SK-N-SH (cell line): ENCODE measurements around the gene VTN. TPM values are rescaled to one million over a fixed set of nuclear protein-coding genes. Genes with fewer than 3 reads are reported as not detected.

Experiments used
- CTCF ChIA-PET: fragments of 300-600, 350-600 bp; formaldehyde crosslinking; extraction: SDS; loops from one replicate; lab custom pipeline; 2021; lab: Yijun Ruan, JAX
- POLR2A ChIA-PET: fragments of 350-600 bp; sonication (Branson Sonifier 250); formaldehyde crosslinking; extraction: SDS; loops from one replicate; lab custom pipeline; 2020; ENCODE audit warnings: antibody characterized with exemption, inconsistent platforms; lab: Yijun Ruan, JAX
- DNase-seq: peaks from one replicate; pipeline ENCODE4 v3.0.0; 2012
- H2AFZ ChIP-seq: fragments of 200-600 bp; sonication (generic); 2 replicates; pipeline ENCODE4 v1.8.1; 2016; ENCODE audit warnings: antibody characterized with exemption, mild to moderate bottlenecking, low read depth
- H3F3A ChIP-seq: fragments of 200-600 bp; sonication (generic); replicated peaks from 2 replicates; pipeline ENCODE3; 2016; ENCODE audit warnings: antibody characterized with exemption, mild to moderate bottlenecking; ENCODE audit not compliant: insufficient read depth
- H3K27ac ChIP-seq, 2 experiments: fragments of 200-500 bp in 1 of 2; fragments of 200-600 bp in 1 of 2; sonication (Bioruptor generic) in 1 of 2; sonication (generic), shearing (Covaris generic) in 1 of 2; 2 replicates each; pipeline versions ENCODE4 v1.5.1 to v1.6.1; 2014 to 2016; ENCODE audit warnings: low read depth in 2 of 2, inconsistent platforms in 1 of 2, low read length in 1 of 2, mild to moderate bottlenecking in 1 of 2, mixed read lengths in 1 of 2
- H3K27me3 ChIP-seq: fragments of 200-600 bp; sonication (generic), shearing (Covaris generic); 2 replicates; pipeline ENCODE4 v1.6.1; 2016; ENCODE audit warnings: mixed run types; ENCODE audit not compliant: insufficient read depth
- H3K36me3 ChIP-seq, 2 experiments: fragments of 200-500 bp in 1 of 2; fragments of 200-600 bp in 1 of 2; sonication (Bioruptor generic) in 1 of 2; sonication (generic) in 1 of 2; replicated peaks in 1 of 2; 2 replicates each; pipeline versions ENCODE3 to v1.5.1; 2014 to 2016; ENCODE audit warnings: low read length in 1 of 2, mild to moderate bottlenecking in 1 of 2; ENCODE audit not compliant: insufficient read depth in 2 of 2, control insufficient read depth in 1 of 2
- H3K4me1 ChIP-seq, 2 experiments: fragments of 200-500 bp in 1 of 2; fragments of 200-600 bp in 1 of 2; sonication (Bioruptor generic) in 1 of 2; sonication (generic), shearing (Covaris generic) in 1 of 2; 2 replicates each; pipeline versions ENCODE4 v1.5.1 to v1.6.1; 2014 to 2016; ENCODE audit warnings: low read depth in 1 of 2, low read length in 1 of 2, mixed run types in 1 of 2; ENCODE audit not compliant: insufficient read depth in 2 of 2, control insufficient read depth in 1 of 2
- H3K4me2 ChIP-seq: fragments of 200-600 bp; sonication (generic), shearing (Covaris generic); 2 replicates; pipeline ENCODE4 v1.6.1; 2017; ENCODE audit warnings: mixed run types
- H3K4me3 ChIP-seq, 2 experiments: fragments of 200-500 bp in 1 of 2; fragments of 200-600 bp in 1 of 2; sonication (Bioruptor generic) in 1 of 2; sonication (generic), shearing (Covaris generic) in 1 of 2; 2 replicates each; pipeline versions ENCODE4 v1.5.1 to v1.8.1; 2014 to 2016; ENCODE audit warnings: low read depth in 2 of 2, inconsistent platforms in 1 of 2, low read length in 1 of 2, mild to moderate bottlenecking in 1 of 2, mixed read lengths in 1 of 2, moderate library complexity in 1 of 2
- H3K79me2 ChIP-seq: fragments of 200-600 bp; sonication (generic); 2 replicates; pipeline ENCODE4 v1.8.1; 2017; ENCODE audit warnings: mild to moderate bottlenecking; ENCODE audit not compliant: insufficient read depth
- H3K9ac ChIP-seq: fragments of 200-600 bp; sonication (generic); 2 replicates; pipeline ENCODE4 v1.6.1; 2017; ENCODE audit warnings: mixed run types
- H3K9me2 ChIP-seq: fragments of 200-600 bp; sonication (generic); 2 replicates; pipeline ENCODE4 v1.6.1; 2017; ENCODE audit warnings: mixed run types
- H3K9me3 ChIP-seq: fragments of 200-600 bp; sonication (generic); 2 replicates; pipeline ENCODE4 v1.6.1; 2017; ENCODE audit warnings: mixed run types, mild to moderate bottlenecking, moderate library complexity
- H4K20me1 ChIP-seq: fragments of 200-600 bp; sonication (generic); 2 replicates; pipeline ENCODE4 v1.6.1; 2017; ENCODE audit warnings: mild to moderate bottlenecking, mixed run types; ENCODE audit not compliant: insufficient read depth
- CHD2 ChIP-seq: fragments of 150-350 bp; IDR thresholded peaks from 2 replicates; pipeline ENCODE4 v1.6.1; 2018; ENCODE audit warnings: low read length; ENCODE audit not compliant: partially characterized antibody
- ELF1 ChIP-seq: IDR thresholded peaks from 2 replicates; pipeline ENCODE4 v1.4.0; 2012
- EP300 ChIP-seq, 2 experiments: IDR thresholded peaks; 2 replicates each; pipeline versions ENCODE4 v1.4.0 to v1.6.1; 2012; ENCODE audit warnings: borderline replicate concordance in 1 of 2, low read depth in 1 of 2, low read length in 1 of 2
- EZH2phosphoT487 ChIP-seq: fragments of 200-600 bp; sonication (generic); IDR thresholded peaks from 2 replicates; pipeline ENCODE4 v1.6.1; 2017; ENCODE audit warnings: low read depth, mixed run types, mild to moderate bottlenecking, antibody characterized with exemption, moderate library complexity, borderline replicate concordance
- FOSL2 ChIP-seq: IDR thresholded peaks from 2 replicates; pipeline ENCODE4 v1.4.0; 2012; ENCODE audit warnings: low read depth, mild to moderate bottlenecking, moderate library complexity, borderline replicate concordance
- FOXJ3 ChIP-seq: sonication (generic); formaldehyde crosslinking; IDR thresholded peaks from 2 replicates; pipeline ENCODE4 v1.5.1; 2020; ENCODE audit warnings: mild to moderate bottlenecking, missing genetic modification reagents
- FOXM1 ChIP-seq: IDR thresholded peaks from 2 replicates; pipeline ENCODE4 v1.4.0; 2012; ENCODE audit warnings: low read depth, mild to moderate bottlenecking
- GABPA ChIP-seq: IDR thresholded peaks from 2 replicates; pipeline ENCODE4 v1.4.0; 2012; ENCODE audit warnings: low read depth, mild to moderate bottlenecking
- GATA2 ChIP-seq: sonication (generic); formaldehyde crosslinking; IDR thresholded peaks from 2 replicates; pipeline ENCODE4 v1.5.0; 2020; ENCODE audit warnings: mild to moderate bottlenecking, missing genetic modification reagents
- JUND ChIP-seq: IDR thresholded peaks from 2 replicates; pipeline ENCODE4 v1.4.0; 2012
- MAX ChIP-seq: IDR thresholded peaks from 2 replicates; pipeline ENCODE4 v1.4.0; 2012; ENCODE audit warnings: low read depth
- MEF2A ChIP-seq: IDR thresholded peaks from 2 replicates; pipeline ENCODE4 v1.4.0; 2012; ENCODE audit warnings: low read depth, borderline replicate concordance
- MXI1 ChIP-seq: IDR thresholded peaks from 2 replicates; pipeline ENCODE4 v1.6.1; 2012; ENCODE audit warnings: mild to moderate bottlenecking, low read depth, low read length, improper control_type of control experiment
- NFIC ChIP-seq: IDR thresholded peaks from 2 replicates; pipeline ENCODE4 v1.4.0; 2012; ENCODE audit warnings: borderline replicate concordance
- PBX3 ChIP-seq: IDR thresholded peaks from 2 replicates; pipeline ENCODE4; 2012
- POLR2AphosphoS5 ChIP-seq: IDR thresholded peaks from 2 replicates; pipeline ENCODE4 v1.6.1; 2012; ENCODE audit warnings: low read depth, low read length
- RAD21 ChIP-seq: IDR thresholded peaks from 2 replicates; pipeline ENCODE4 v1.6.1; 2012; ENCODE audit warnings: mild to moderate bottlenecking, low read length
- RCOR1 ChIP-seq: fragments of 150-350 bp; IDR thresholded peaks from 2 replicates; pipeline ENCODE4 v1.6.1; 2017; ENCODE audit warnings: antibody characterized with exemption, low read length
- REST ChIP-seq: IDR thresholded peaks from 2 replicates; pipeline ENCODE4 v1.6.1; 2012; ENCODE audit warnings: mild to moderate bottlenecking, low read depth, low read length, moderate library complexity
- RFX5 ChIP-seq: IDR thresholded peaks from 2 replicates; pipeline ENCODE4 v1.6.1; 2012; ENCODE audit warnings: mild to moderate bottlenecking, improper control_type of control experiment, low read length
- RXRA ChIP-seq: IDR thresholded peaks from 2 replicates; pipeline ENCODE4 v1.4.0; 2012; ENCODE audit warnings: low read depth, mild to moderate bottlenecking, borderline replicate concordance
- SIN3A ChIP-seq: IDR thresholded peaks from 2 replicates; pipeline ENCODE4 v1.6.1; 2012; ENCODE audit warnings: low read depth, mild to moderate bottlenecking, low read length, moderate library complexity, borderline replicate concordance
- SMC3 ChIP-seq: IDR thresholded peaks from 2 replicates; pipeline ENCODE4 v1.6.1; 2012; ENCODE audit warnings: low read depth, low read length, improper control_type of control experiment
- TCF12 ChIP-seq: IDR thresholded peaks from 2 replicates; pipeline ENCODE4 v1.4.0; 2012
- USF2 ChIP-seq: fragments of 150-350 bp; IDR thresholded peaks from 2 replicates; pipeline ENCODE4 v1.6.1; 2017; ENCODE audit warnings: antibody characterized with exemption, low read length, low read depth, borderline replicate concordance
- YY1 ChIP-seq: IDR thresholded peaks from 2 replicates; pipeline ENCODE4 v1.4.0; 2012; ENCODE audit warnings: low read depth, mild to moderate bottlenecking
- ZBTB33 ChIP-seq: IDR thresholded peaks from 2 replicates; pipeline ENCODE4 v1.4.0; 2012; ENCODE audit warnings: low read depth, borderline replicate concordance
- WGBS: methylation state at CpG from one replicate; pipeline ENCODE4 v1.1.6; 2017; ENCODE audit warnings: low lambda C conversion rate; 5-methylcytosine and 5-hydroxymethylcytosine counted together
- polyA plus RNA-seq, 3 experiments: library from polyadenylated mRNA; depleted of rRNA; stranded (reverse); fragments of >200 nt; gene quantifications; 2 replicates each; pipeline ENCODE4 v1.2.3, GENCODE V29; 2012

The VTN gene
- polyA plus RNA-seq, 1 of the 3 experiments (the other 2 are of a cell fraction): 1.2 TPM

- Histone ChIP-seq H3K27me3 (no peaks in the 10 kb centered on the region), H3K4me3 (no peak overlapping the region), H3K36me3 (peaks cover 60 to 80% of the 10 kb centered on the region in 2 experiments), H3K27ac (peak overlapping the region; percentile 80 to 83), H3K4me2 (peak overlapping the region; percentile 53; the same call in 1 of the 2 replicates), H3F3A (peaks cover 43% of the 10 kb centered on the region), H3K9me2 (no peaks in the 10 kb centered on the region), H3K9ac (peak overlapping the region; percentile 47), H3K79me2 (peaks cover 7% of the 10 kb centered on the region; the same call in 1 of the 2 replicates), H3K9me3 (no peaks in the 10 kb centered on the region), H4K20me1 (no peaks in the 10 kb centered on the region), H2AFZ (no peak overlapping the region), H3K4me1 (peaks cover 9 to 23% of the 10 kb centered on the region in 2 experiments)
- WGBS: 59% methylated on average over 8 of the region's 8 CpGs
- DNase-seq: no peak
- ChIA-PET POLR2A (interaction anchor here (1.2 to 2.9 kb wide), 4 partner anchors 9 to 12 kb away, joined by 4 to 15 read pairs (median 12); partner anchors contain the start of genes IFT20, POLDIP2 and TNFAIP1), CTCF (interaction anchor here (1.5 kb wide), 1 partner anchor 10 kb away, joined by 3 read pairs; the partner anchor contains the start of gene POLDIP2)
- TF ChIP-seq PBX3 (peak; percentile 75), RCOR1 (no peak), ELF1 (peak; percentile 14; the same call in 1 of the 2 replicates), POLR2AphosphoS5 (peak; percentile 72), CHD2 (no peak), TCF12 (peak; percentile 58), ZBTB33 (no peak), GABPA (no peak), REST (no peak), GATA2 (no peak), MXI1 (no peak), FOXJ3 (CRISPR knock-in tag) (no peak), RXRA (no peak), FOSL2 (peak; percentile 89), FOXM1 (no peak), JUND (peak; percentile 69; the same call in 1 of the 2 replicates), SIN3A (0 out of 2 replicates have a peak, but pooled peaks have one; percentile 33), NFIC (peak; percentile 93), USF2 (no peak), MEF2A (no peak), RAD21 (no peak), MAX (peak; percentile 58; the same call in 1 of the 2 replicates), SMC3 (no peak; the same call in 1 of the 2 replicates), EP300 (IDR thresholded peaks at IDR 0.05; ENCODE audit: borderline replicate concordance in 1 of 2, low read depth in 1 of 2, low read length in 1 of 2) (peak in 1 of 2 experiments; percentile 55; a peak in 1 of 4 replicates), YY1 (no peak), EZH2phosphoT487 (no peak), RFX5 (no peak)
Measured at GRCh38 chr17:28347261-28347891, 22.7 kb downstream of the VTN start.
